ENCODE results near the gene BUD23.
A peak's percentile ranks its signal among the peaks of the same experiment; 100 is the strongest.
"Not testable (repeated sequence)": the region's sequence is repeated elsewhere in the genome, so short reads cannot be mapped to it uniquely, and the experiment has no call there.

Gene BUD23

GRCh38 chr7:73705551-73705920 lies 22.1 kb downstream of the BUD23 start:
- TF ChIP-seq Cebpa-rat (IDR thresholded peaks at IDR 0.05) = no peak
- Histone ChIP-seq H3K4me3 (peak overlapping the region in 6 of 10 experiments; percentile 4 to 52 (median 28); a peak in 8 of 20 replicates), H3K27ac (peak overlapping the region in 6 of 11 experiments; percentile 9 to 70 (median 64); a peak in 7 of 22 replicates), H3K4me1 (peaks cover 43 to 83% (median 80%) of the 10 kb centered on the region in 10 experiments), H3K4me2 (peak overlapping the region; percentile 66 to 98 (median 91)), H3K36me3 (peaks cover 0 to 17% (median 0%) of the 10 kb centered on the region in 11 experiments; a peak in 5 of 22 replicates), H4K20me1 (peaks cover 12 to 92% (median 80%) of the 10 kb centered on the region in 11 experiments; a peak in 21 of 22 replicates), H3K27me3 (peaks cover 0 to 86% (median 10%) of the 10 kb centered on the region in 11 experiments; a peak in 14 of 22 replicates), H3K9me3 (replicated peaks in 1 of 11) (no peaks in the 10 kb centered on the region), H3K9ac (peak overlapping the region in 6 of 11 experiments; percentile 12 to 73 (median 63); a peak in 10 of 22 replicates)

DNA sequence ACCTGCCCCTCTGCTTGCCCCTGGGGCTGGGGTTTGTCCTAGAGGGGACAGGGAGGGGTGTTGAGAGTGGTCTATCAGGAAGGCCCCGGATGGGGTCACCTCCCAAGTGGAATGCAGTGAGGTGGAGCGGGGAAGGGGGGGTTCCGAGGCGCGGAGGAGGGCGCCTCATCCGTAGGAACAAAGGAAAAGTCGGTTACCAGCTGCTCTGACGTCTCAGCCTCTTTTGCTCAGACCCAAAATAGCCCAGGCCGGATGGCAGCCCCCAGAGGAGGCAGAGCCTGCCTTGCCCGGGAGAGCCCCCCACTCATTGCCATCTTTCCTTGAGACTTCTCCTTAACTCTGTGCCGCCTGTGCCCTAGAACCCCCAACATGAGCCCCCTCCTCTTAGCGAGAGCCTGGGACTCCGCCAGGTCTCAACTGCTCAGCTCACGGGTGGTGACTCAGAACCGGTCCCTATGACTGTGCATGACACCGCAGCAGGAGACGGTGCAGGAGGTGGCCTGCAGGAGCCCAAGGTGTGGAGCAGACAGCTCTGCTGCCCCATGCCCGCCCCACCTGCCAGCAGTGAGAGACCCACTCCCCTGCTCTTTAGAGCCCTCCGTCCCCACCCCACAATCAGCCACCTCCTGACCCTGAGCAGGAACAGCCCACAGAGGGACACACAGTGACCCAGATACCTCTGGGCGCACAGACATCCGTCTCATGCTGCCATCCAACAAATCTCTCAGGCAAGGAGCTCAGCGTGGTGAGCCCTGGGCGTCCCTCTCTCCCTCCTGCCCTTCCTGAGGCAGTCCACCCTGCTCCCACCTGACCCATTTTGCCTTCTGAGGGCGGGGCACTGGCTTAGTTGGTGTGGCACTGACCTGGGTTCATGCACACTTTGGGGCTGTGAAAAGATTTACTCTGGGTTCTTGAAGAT lies 23.0 kb downstream of the BUD23 start:
- TF ChIP-seq Cebpa-rat (IDR thresholded peaks at IDR 0.05) = no peak
- Histone ChIP-seq H3K4me1 (peaks cover 43 to 87% (median 82%) of the 10 kb centered on the region in 10 experiments), H3K4me2 (peak overlapping the region; percentile 66 to 98 (median 91)), H3K9me3 (replicated peaks in 1 of 11) (no peaks in the 10 kb centered on the region), H3K36me3 (peaks cover 0 to 12% (median 0%) of the 10 kb centered on the region in 11 experiments; a peak in 5 of 22 replicates), H3K27ac (peak overlapping the region in 8 of 11 experiments; percentile 3 to 70 (median 50); a peak in 12 of 22 replicates), H3K9ac (peak overlapping the region in 7 of 11 experiments; percentile 4 to 73 (median 63); a peak in 15 of 22 replicates), H3K27me3 (peaks cover 7 to 94% (median 17%) of the 10 kb centered on the region in 11 experiments; a peak in 20 of 22 replicates), H4K20me1 (peaks cover 17 to 92% (median 81%) of the 10 kb centered on the region in 11 experiments; a peak in 21 of 22 replicates), H3K4me3 (peak overlapping the region in 8 of 10 experiments; percentile 4 to 52 (median 39); a peak in 9 of 20 replicates)

GRCh38 chr7:73707045-73707631 lies 23.7 kb downstream of the BUD23 start:
- Histone ChIP-seq H3K4me1 (peaks cover 43 to 89% (median 79%) of the 10 kb centered on the region in 10 experiments), H3K27me3 (peaks cover 15 to 96% (median 21%) of the 10 kb centered on the region in 11 experiments), H3K9me3 (replicated peaks in 1 of 11) (no peaks in the 10 kb centered on the region), H3K4me3 (peak overlapping the region in 7 of 10 experiments; percentile 17 to 52 (median 43); a peak in 15 of 20 replicates), H3K27ac (peak overlapping the region in 7 of 11 experiments; percentile 3 to 70 (median 61); a peak in 12 of 22 replicates), H3K9ac (peak overlapping the region in 8 of 11 experiments; percentile 6 to 73 (median 46); a peak in 12 of 22 replicates), H3K36me3 (peaks cover 0 to 6% (median 0%) of the 10 kb centered on the region in 11 experiments; a peak in 5 of 22 replicates), H3K4me2 (peak overlapping the region; percentile 66 to 98 (median 91)), H4K20me1 (peaks cover 25 to 92% (median 81%) of the 10 kb centered on the region in 11 experiments; a peak in 21 of 22 replicates)
- TF ChIP-seq Cebpa-rat (IDR thresholded peaks at IDR 0.05) = no peak

- H3K9ac ChIP-seq = peak overlapping the region in 2 of 11 experiments; percentile 15 to 47; a peak in 1 of 22 replicates
- H3K27me3 ChIP-seq = peaks cover 34 to 99% (median 40%) of the 10 kb centered on the region in 11 experiments
- H3K4me1 ChIP-seq = peaks cover 38 to 80% (median 69%) of the 10 kb centered on the region in 10 experiments
- no peaks in the 10 kb centered on the region for H3K9me3 ChIP-seq (replicated peaks in 1 of 11)
- H4K20me1 ChIP-seq = peaks cover 44 to 96% (median 88%) of the 10 kb centered on the region in 11 experiments
- H3K27ac ChIP-seq = no peak overlapping the region
- H3K4me3 ChIP-seq = no peak overlapping the region
- H3K4me2 ChIP-seq = peak overlapping the region in 10 of 11 experiments; percentile 10 to 98 (median 92); a peak in 18 of 22 replicates
- TF ChIP-seq Cebpa-rat (IDR thresholded peaks at IDR 0.05) = no peak
- no peaks in the 10 kb centered on the region; a peak in 2 of 22 replicates for H3K36me3 ChIP-seq
Measured at GRCh38 chr7:73708961-73709549, 25.7 kb downstream of the BUD23 start.

DNA sequence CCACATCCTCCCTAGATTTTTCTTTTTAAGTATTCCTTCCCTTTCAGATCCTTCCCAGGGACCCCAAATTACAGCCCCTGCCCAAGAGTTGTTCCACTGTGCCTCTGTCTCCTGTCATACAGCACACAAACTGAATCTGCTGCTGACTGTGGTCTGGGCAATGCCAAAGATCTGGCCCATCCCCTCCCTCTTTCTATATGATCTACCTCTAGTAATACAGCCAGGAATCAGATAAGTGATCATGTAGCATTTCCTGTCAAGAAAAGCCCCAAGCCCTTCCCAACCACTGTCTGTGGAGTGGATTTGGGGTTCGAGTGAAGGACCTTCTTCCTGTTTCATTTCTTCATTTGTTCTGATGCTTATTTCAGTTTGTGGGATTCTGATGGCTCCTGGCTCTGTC lies 29.4 kb downstream of the BUD23 start:
- Histone ChIP-seq H3K9ac (no peak overlapping the region), H3K4me3 (no peak overlapping the region), H3K4me1 (peaks cover 34 to 78% (median 65%) of the 10 kb centered on the region in 10 experiments), H3K9me3 (replicated peaks in 1 of 11) (no peaks in the 10 kb centered on the region), H4K20me1 (peaks cover 75 to 99% (median 94%) of the 10 kb centered on the region in 11 experiments), H3K27ac (no peak overlapping the region), H3K36me3 (no peaks in the 10 kb centered on the region; a peak in 2 of 22 replicates), H3K4me2 (peak overlapping the region in 1 of 11 experiments; percentile 14; a peak in 1 of 22 replicates), H3K27me3 (peaks cover 64 to 97% (median 74%) of the 10 kb centered on the region in 11 experiments)
- no peak for TF ChIP-seq Cebpa-rat (IDR thresholded peaks at IDR 0.05)

DNA sequence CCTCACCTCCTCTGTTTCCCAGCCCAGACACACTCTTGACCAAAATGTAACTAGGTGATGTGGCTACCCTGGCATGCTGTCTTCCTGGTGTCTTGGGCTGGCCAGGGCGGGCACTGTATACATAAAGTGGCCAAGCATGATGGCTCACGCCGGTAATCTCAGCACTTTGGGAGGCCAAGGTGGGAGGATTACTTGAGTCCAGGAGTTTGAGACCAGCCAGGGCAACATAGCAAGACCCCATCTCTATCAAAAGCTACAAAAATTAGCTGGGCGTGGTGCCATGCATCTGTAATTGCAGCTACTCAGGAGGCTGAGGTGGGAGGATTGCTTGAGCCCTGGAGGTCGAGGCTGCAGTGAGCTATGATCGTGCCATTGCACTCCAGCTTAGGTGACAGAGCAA lies 29.9 kb downstream of the BUD23 start:
- Histone ChIP-seq H3K4me1 (peaks cover 38 to 77% (median 65%) of the 10 kb centered on the region in 10 experiments), H4K20me1 (peaks cover 79 to 100% (median 96%) of the 10 kb centered on the region in 11 experiments)

GRCh38 chr7:73715648-73716317 lies 32.4 kb downstream of the BUD23 start:
- Histone ChIP-seq H3K27ac (peak overlapping the region in 5 of 11 experiments; percentile 2 to 45 (median 15); a peak in 5 of 22 replicates), H3K9me3 (replicated peaks in 1 of 11) (no peaks in the 10 kb centered on the region), H3K27me3 (peaks cover 82 to 95% (median 88%) of the 10 kb centered on the region in 11 experiments), H4K20me1 (peaks cover 65 to 97% (median 85%) of the 10 kb centered on the region in 11 experiments), H3K4me2 (peak overlapping the region; percentile 73 to 100 (median 87)), H3K4me3 (peak overlapping the region in 1 of 10 experiments; percentile 36; a peak in 3 of 20 replicates), H3K36me3 (no peaks in the 10 kb centered on the region; a peak in 2 of 22 replicates), H3K4me1 (peaks cover 45 to 81% (median 66%) of the 10 kb centered on the region in 10 experiments), H3K9ac (peak overlapping the region in 3 of 11 experiments; percentile 4 to 31 (median 15); a peak in 3 of 22 replicates)
- peak in 3 of 11 experiments; percentile 33 to 62 (median 38); a peak in 2 of 22 replicates for TF ChIP-seq Cebpa-rat (IDR thresholded peaks at IDR 0.05)

More for the DNA sequence above, 29.9 kb downstream of the BUD23 start:
- H3K4me2 ChIP-seq; H3K4me3 ChIP-seq; H3K9me3 ChIP-seq (replicated peaks in 1 of 11); H3K36me3 ChIP-seq; H3K9ac ChIP-seq; H3K27ac ChIP-seq: not testable (repeated sequence)
- H3K27me3 ChIP-seq = peaks cover 66 to 97% (median 76%) of the 10 kb centered on the region in 11 experiments
